GM12891 (cell line): Measurements from ENCODE around the gene TLE1.

Experiments used
- POLR2A ChIP-seq: IDR thresholded peaks from 2 replicates; pipeline ENCODE4 v1.6.1; 2011; ENCODE audit warnings: low read depth, low read length, control low read depth
- POU2F2 ChIP-seq: IDR thresholded peaks from 2 replicates; pipeline ENCODE4 v1.6.1; 2011; ENCODE audit warnings: low read depth, mild to moderate bottlenecking, control low read depth, low read length, moderate library complexity
- SPI1 ChIP-seq: IDR thresholded peaks from 2 replicates; pipeline ENCODE4 v1.6.1; 2011; ENCODE audit warnings: low read depth, low read length, control low read depth

- no peak for TF ChIP-seq POU2F2
- TF ChIP-seq POLR2A = no peak
- no peak for TF ChIP-seq SPI1
These were observed 107.4 kb downstream of the TLE1 start for GRCh38 chr9:81581986-81582385.
